ENCODE results near the gene LRBA.
A peak's percentile ranks its signal among the peaks of the same experiment; 100 is the strongest.
"Not testable (repeated sequence)": the region's sequence is repeated elsewhere in the genome, so short reads cannot be mapped to it uniquely, and the experiment has no call there.

The LRBA gene

GRCh38 chr4:150389896-150390530 lies 625.1 kb downstream of the LRBA start:
- TF ChIP-seq SPI1 (IDR thresholded peaks at IDR 0.05; ENCODE audit: low read depth, low read length) (no peak), PAX5 (IDR thresholded peaks at IDR 0.05; ENCODE audit: insufficient read depth, low read length, severe bottlenecking) (no peak), POLR2A (IDR thresholded peaks at IDR 0.05; ENCODE audit: low read depth, low read length) (no peak), POLR2AphosphoS5 (IDR thresholded peaks at IDR 0.05; ENCODE audit: low read depth, low read length) (no peak), POU2F2 (IDR thresholded peaks at IDR 0.05; ENCODE audit: low read depth, low read length) (no peak), TAF1 (IDR thresholded peaks at IDR 0.05; ENCODE audit: low read depth, low read length) (no peak)
- DNase-seq (ENCODE audit: insufficient read length, low spot score) = no peak
- no peak for FAIRE-seq

GRCh38 chr4:150387981-150388380 lies 627.1 kb downstream of the LRBA start:
- FAIRE-seq (no peak), DNase-seq (ENCODE audit: insufficient read length, low spot score) (no peak)
- TF ChIP-seq POU2F2 (IDR thresholded peaks at IDR 0.05; ENCODE audit: low read depth, low read length) (no peak), SPI1 (IDR thresholded peaks at IDR 0.05; ENCODE audit: low read depth, low read length) (no peak), POLR2A (IDR thresholded peaks at IDR 0.05; ENCODE audit: low read depth, low read length) (no peak), TAF1 (IDR thresholded peaks at IDR 0.05; ENCODE audit: low read depth, low read length) (no peak), POLR2AphosphoS5 (IDR thresholded peaks at IDR 0.05; ENCODE audit: low read depth, low read length) (no peak), PAX5 (IDR thresholded peaks at IDR 0.05; ENCODE audit: insufficient read depth, low read length, severe bottlenecking) (no peak)

DNA sequence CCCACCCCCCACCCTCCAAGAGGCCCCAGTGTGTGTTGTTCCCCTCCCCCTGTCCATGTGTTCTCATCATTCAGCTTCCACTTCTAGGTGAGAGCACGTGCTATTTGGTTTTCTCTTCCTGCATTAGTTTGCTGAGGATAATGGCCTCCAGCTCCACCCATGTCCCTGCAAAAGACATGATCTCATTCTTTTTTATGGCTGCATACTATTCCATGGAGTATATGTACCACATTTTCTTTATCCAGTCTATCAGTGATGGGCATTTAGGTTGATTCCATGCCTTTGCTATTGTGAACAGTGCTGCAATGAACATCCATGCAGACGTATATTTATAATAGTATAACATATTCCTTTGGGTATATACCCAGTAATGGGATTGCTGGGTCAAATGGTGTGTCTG lies 628.7 kb downstream of the LRBA start:
- not testable (repeated sequence) for DNase-seq (ENCODE audit: insufficient read length, low spot score); FAIRE-seq

GRCh38 chr4:150385606-150386005 lies 629.5 kb downstream of the LRBA start:
- FAIRE-seq (no peak), DNase-seq (ENCODE audit: insufficient read length, low spot score) (no peak)
- TF ChIP-seq POU2F2 (IDR thresholded peaks at IDR 0.05; ENCODE audit: low read depth, low read length) (no peak), POLR2AphosphoS5 (IDR thresholded peaks at IDR 0.05; ENCODE audit: low read depth, low read length) (no peak), POLR2A (IDR thresholded peaks at IDR 0.05; ENCODE audit: low read depth, low read length) (no peak), TAF1 (IDR thresholded peaks at IDR 0.05; ENCODE audit: low read depth, low read length) (no peak), SPI1 (IDR thresholded peaks at IDR 0.05; ENCODE audit: low read depth, low read length) (no peak), PAX5 (IDR thresholded peaks at IDR 0.05; ENCODE audit: insufficient read depth, low read length, severe bottlenecking) (no peak)

- FAIRE-seq (no peak), DNase-seq (ENCODE audit: insufficient read length, low spot score) (no peak)
- TF ChIP-seq POLR2AphosphoS5 (IDR thresholded peaks at IDR 0.05; ENCODE audit: low read depth, low read length) (no peak), POLR2A (IDR thresholded peaks at IDR 0.05; ENCODE audit: low read depth, low read length) (no peak), TAF1 (IDR thresholded peaks at IDR 0.05; ENCODE audit: low read depth, low read length) (no peak), PAX5 (IDR thresholded peaks at IDR 0.05; ENCODE audit: insufficient read depth, low read length, severe bottlenecking) (no peak), SPI1 (IDR thresholded peaks at IDR 0.05; ENCODE audit: low read depth, low read length) (no peak), POU2F2 (IDR thresholded peaks at IDR 0.05; ENCODE audit: low read depth, low read length) (no peak)
Observed at GRCh38 chr4:150384249-150384648, 630.8 kb downstream of the LRBA start.

DNA sequence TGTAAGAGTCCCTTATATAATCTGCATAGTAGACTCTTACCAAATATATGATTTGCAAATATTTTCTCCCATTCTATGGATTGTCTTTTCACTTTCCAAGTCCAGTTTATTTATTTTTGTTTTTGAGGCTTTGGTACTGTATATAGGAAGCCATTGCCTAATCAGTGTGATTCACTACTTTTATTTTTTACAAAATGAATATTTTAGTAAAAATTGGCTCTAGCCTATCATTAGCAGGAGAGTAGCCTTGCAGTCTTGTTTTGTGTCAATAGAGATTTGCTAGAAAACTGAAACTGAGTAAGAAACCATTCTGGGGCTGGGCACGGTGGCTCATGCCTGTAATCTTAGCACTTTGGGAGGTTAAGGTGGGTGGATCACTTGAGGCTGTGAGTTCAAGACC lies 633.1 kb downstream of the LRBA start:
- FAIRE-seq = no peak
- no peak for DNase-seq (ENCODE audit: insufficient read length, low spot score)
- no peak for TF ChIP-seq PAX5 (IDR thresholded peaks at IDR 0.05; ENCODE audit: insufficient read depth, low read length, severe bottlenecking)
- TF ChIP-seq TAF1 (IDR thresholded peaks at IDR 0.05; ENCODE audit: low read depth, low read length) = no peak
- TF ChIP-seq SPI1 (IDR thresholded peaks at IDR 0.05; ENCODE audit: low read depth, low read length) = no peak
- TF ChIP-seq POLR2A (IDR thresholded peaks at IDR 0.05; ENCODE audit: low read depth, low read length) = no peak
- no peak for TF ChIP-seq POLR2AphosphoS5 (IDR thresholded peaks at IDR 0.05; ENCODE audit: low read depth, low read length)
- no peak for TF ChIP-seq POU2F2 (IDR thresholded peaks at IDR 0.05; ENCODE audit: low read depth, low read length)

- no peak for DNase-seq (ENCODE audit: insufficient read length, low spot score)
- TF ChIP-seq TAF1 (IDR thresholded peaks at IDR 0.05; ENCODE audit: low read depth, low read length) (no peak), POLR2A (IDR thresholded peaks at IDR 0.05; ENCODE audit: low read depth, low read length) (no peak)
- peak; percentile 48 for FAIRE-seq
Observed at GRCh38 chr4:150381609-150382008, 633.5 kb downstream of the LRBA start.

DNA sequence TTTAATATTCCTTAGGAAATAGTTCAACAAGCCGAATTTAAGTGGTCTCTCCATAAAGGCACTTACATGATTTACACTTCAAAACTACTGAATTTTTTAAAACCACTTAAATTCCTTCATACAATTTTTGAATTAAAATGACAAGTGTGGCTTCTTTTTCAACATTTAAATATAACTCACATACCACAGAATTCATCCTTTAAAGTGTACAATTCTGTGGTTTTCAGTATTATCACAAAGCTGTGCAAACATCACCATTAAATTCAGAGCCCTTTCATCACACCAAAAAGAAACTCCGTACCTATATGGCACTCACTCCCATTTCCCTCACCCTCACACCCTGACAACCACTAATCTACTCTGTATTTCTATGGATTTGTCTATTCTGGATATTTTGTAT lies 634.0 kb downstream of the LRBA start:
- TF ChIP-seq TAF1 (IDR thresholded peaks at IDR 0.05; ENCODE audit: low read depth, low read length) (no peak), POU2F2 (IDR thresholded peaks at IDR 0.05; ENCODE audit: low read depth, low read length) (no peak), POLR2AphosphoS5 (IDR thresholded peaks at IDR 0.05; ENCODE audit: low read depth, low read length) (no peak), SPI1 (IDR thresholded peaks at IDR 0.05; ENCODE audit: low read depth, low read length) (no peak)
- no peak for FAIRE-seq
- DNase-seq (ENCODE audit: insufficient read length, low spot score) = no peak

DNA sequence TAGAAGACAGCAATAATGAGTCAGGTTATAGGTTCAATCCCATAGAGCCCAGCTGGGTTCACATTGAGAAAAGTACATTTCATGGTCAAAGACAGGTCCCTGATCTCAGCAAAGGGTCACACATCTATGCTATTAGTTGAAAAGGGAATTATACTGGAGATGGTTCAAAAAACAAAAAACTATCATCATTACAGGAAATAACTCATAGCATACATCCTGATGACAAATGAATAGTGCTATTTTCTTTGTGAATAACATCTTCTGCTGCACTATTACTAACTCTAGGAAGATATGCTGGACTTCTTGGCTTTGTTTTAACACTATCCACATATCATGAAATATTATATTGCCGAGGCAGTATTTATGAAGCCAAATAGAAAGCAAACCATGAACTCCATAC lies 635.6 kb downstream of the LRBA start:
- FAIRE-seq = no peak
- no peak for TF ChIP-seq POLR2A (IDR thresholded peaks at IDR 0.05; ENCODE audit: low read depth, low read length)
- TF ChIP-seq SPI1 (IDR thresholded peaks at IDR 0.05; ENCODE audit: low read depth, low read length) = no peak
- TF ChIP-seq POU2F2 (IDR thresholded peaks at IDR 0.05; ENCODE audit: low read depth, low read length) = no peak
- no peak for TF ChIP-seq TAF1 (IDR thresholded peaks at IDR 0.05; ENCODE audit: low read depth, low read length)
- no peak for TF ChIP-seq PAX5 (IDR thresholded peaks at IDR 0.05; ENCODE audit: insufficient read depth, low read length, severe bottlenecking)
- TF ChIP-seq POLR2AphosphoS5 (IDR thresholded peaks at IDR 0.05; ENCODE audit: low read depth, low read length) = no peak
- no peak for DNase-seq (ENCODE audit: insufficient read length, low spot score)

DNA sequence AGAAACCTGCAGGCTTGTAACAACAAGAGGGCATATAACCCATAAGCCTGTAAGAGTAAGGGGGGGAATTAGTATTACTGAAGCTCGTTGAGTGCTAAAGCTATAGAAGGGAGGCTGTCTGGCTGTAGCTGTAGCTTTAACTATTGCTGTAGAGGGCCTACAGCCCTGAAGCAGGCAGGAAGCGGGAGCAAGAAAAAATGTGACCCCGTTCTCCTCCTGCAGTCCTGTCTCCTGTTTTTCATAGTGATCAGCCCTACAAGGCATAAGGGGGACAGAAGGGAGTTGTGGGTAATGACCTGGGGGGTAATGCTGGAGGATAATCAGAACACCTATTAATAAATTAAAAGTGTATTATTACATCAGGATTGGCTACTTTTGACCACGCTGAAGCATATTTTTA lies 640.1 kb downstream of the LRBA start:
- DNase-seq (ENCODE audit: insufficient read length, low spot score) (no peak), FAIRE-seq (no peak)
- TF ChIP-seq POLR2AphosphoS5 (IDR thresholded peaks at IDR 0.05; ENCODE audit: low read depth, low read length) (no peak), POLR2A (IDR thresholded peaks at IDR 0.05; ENCODE audit: low read depth, low read length) (no peak), PAX5 (IDR thresholded peaks at IDR 0.05; ENCODE audit: insufficient read depth, low read length, severe bottlenecking) (no peak), SPI1 (IDR thresholded peaks at IDR 0.05; ENCODE audit: low read depth, low read length) (no peak), POU2F2 (IDR thresholded peaks at IDR 0.05; ENCODE audit: low read depth, low read length) (no peak), TAF1 (IDR thresholded peaks at IDR 0.05; ENCODE audit: low read depth, low read length) (no peak)

All from GM12891 (cell line).